ENCODE data around the gene KIR2DL4.
"Not testable (repeated sequence)": the region's sequence is repeated elsewhere in the genome, so short reads cannot be mapped to it uniquely, and the experiment has no call there.

KIR2DL4 gene

GRCh38 chr19:54835126-54835525 lies 31.7 kb downstream of the KIR2DL4 start:
- not testable (repeated sequence) for H3K27me3 ChIP-seq (ENCODE audit: control insufficient read depth, insufficient read depth, low read length); H3K36me3 ChIP-seq (ENCODE audit: control insufficient read depth, insufficient read depth, low read length); H3K4me3 ChIP-seq (ENCODE audit: low read depth, low read length); H3K4me1 ChIP-seq (ENCODE audit: control insufficient read depth, insufficient read depth, low read length); H3K27ac ChIP-seq (ENCODE audit: low read depth, low read length); H3K9ac ChIP-seq (ENCODE audit: low read length)
- peaks cover 16% of the 10 kb centered on the region; the same call in 1 of the 2 replicates for H3K9me3 ChIP-seq (ENCODE audit: control insufficient read depth, insufficient read depth, low read depth, low read length)

- H3K36me3 ChIP-seq (ENCODE audit: control insufficient read depth, insufficient read depth, low read length); H3K4me3 ChIP-seq (ENCODE audit: low read depth, low read length); H3K9me3 ChIP-seq (ENCODE audit: control insufficient read depth, insufficient read depth, low read depth, low read length); H3K27me3 ChIP-seq (ENCODE audit: control insufficient read depth, insufficient read depth, low read length); H3K4me1 ChIP-seq (ENCODE audit: control insufficient read depth, insufficient read depth, low read length); H3K9ac ChIP-seq (ENCODE audit: low read length); H3K27ac ChIP-seq (ENCODE audit: low read depth, low read length): not testable (repeated sequence)
Observed at GRCh38 chr19:54837522-54837921, 34.1 kb downstream of the KIR2DL4 start.

GRCh38 chr19:54843171-54843570 lies 39.8 kb downstream of the KIR2DL4 start:
- not testable (repeated sequence) for H3K9ac ChIP-seq (ENCODE audit: low read length); H3K4me1 ChIP-seq (ENCODE audit: control insufficient read depth, insufficient read depth, low read length); H3K27ac ChIP-seq (ENCODE audit: low read depth, low read length)

GRCh38 chr19:54850061-54850640 lies 46.7 kb downstream of the KIR2DL4 start, which contains the start of gene KIR3DL2:
KIR3DL2 (plus strand) TSS chr19:54850443; CDS start chr19:54850476, 33 bp downstream.
- not testable (repeated sequence) for H3K36me3 ChIP-seq (ENCODE audit: control insufficient read depth, insufficient read depth, low read length); H3K27ac ChIP-seq (ENCODE audit: low read depth, low read length); H3K9ac ChIP-seq (ENCODE audit: low read length); H3K4me1 ChIP-seq (ENCODE audit: control insufficient read depth, insufficient read depth, low read length); H3K4me3 ChIP-seq (ENCODE audit: low read depth, low read length); H3K27me3 ChIP-seq (ENCODE audit: control insufficient read depth, insufficient read depth, low read length)
- H3K9me3 ChIP-seq (ENCODE audit: control insufficient read depth, insufficient read depth, low read depth, low read length), result peaks cover 44% of the 10 kb centered on the region; the same call in 1 of the 2 replicates

More at GRCh38 chr19:54843171-54843570, 39.8 kb downstream of the KIR2DL4 start:
- H3K27me3 ChIP-seq (ENCODE audit: control insufficient read depth, insufficient read depth, low read length); H3K36me3 ChIP-seq (ENCODE audit: control insufficient read depth, insufficient read depth, low read length); H3K4me3 ChIP-seq (ENCODE audit: low read depth, low read length): not testable (repeated sequence)
- peaks cover 16% of the 10 kb centered on the region; the same call in 1 of the 2 replicates for H3K9me3 ChIP-seq (ENCODE audit: control insufficient read depth, insufficient read depth, low read depth, low read length)

GRCh38 chr19:54850930-54851329 lies 47.5 kb downstream of the KIR2DL4 start:
- H3K9me3 ChIP-seq (ENCODE audit: control insufficient read depth, insufficient read depth, low read depth, low read length), result peaks cover 48% of the 10 kb centered on the region; the same call in 1 of the 2 replicates
- no peaks in the 10 kb centered on the region for H3K36me3 ChIP-seq (ENCODE audit: control insufficient read depth, insufficient read depth, low read length)
- no peaks in the 10 kb centered on the region for H3K4me1 ChIP-seq (ENCODE audit: control insufficient read depth, insufficient read depth, low read length)
- H3K4me3 ChIP-seq (ENCODE audit: low read depth, low read length), result no peak overlapping the region
- no peak overlapping the region for H3K9ac ChIP-seq (ENCODE audit: low read length)
- no peak overlapping the region for H3K27ac ChIP-seq (ENCODE audit: low read depth, low read length)
- H3K27me3 ChIP-seq (ENCODE audit: control insufficient read depth, insufficient read depth, low read length), result peaks cover 11% of the 10 kb centered on the region; the same call in 1 of the 2 replicates

GRCh38 chr19:54851353-54851752 lies 47.9 kb downstream of the KIR2DL4 start:
- Histone ChIP-seq H3K4me1 (ENCODE audit: control insufficient read depth, insufficient read depth, low read length) (no peaks in the 10 kb centered on the region), H3K4me3 (ENCODE audit: low read depth, low read length) (no peak overlapping the region), H3K36me3 (ENCODE audit: control insufficient read depth, insufficient read depth, low read length) (no peaks in the 10 kb centered on the region), H3K27me3 (ENCODE audit: control insufficient read depth, insufficient read depth, low read length) (peaks cover 12% of the 10 kb centered on the region; the same call in 1 of the 2 replicates), H3K9ac (ENCODE audit: low read length) (no peak overlapping the region), H3K27ac (ENCODE audit: low read depth, low read length) (no peak overlapping the region), H3K9me3 (ENCODE audit: control insufficient read depth, insufficient read depth, low read depth, low read length) (peaks cover 47% of the 10 kb centered on the region; the same call in 1 of the 2 replicates)

DNA sequence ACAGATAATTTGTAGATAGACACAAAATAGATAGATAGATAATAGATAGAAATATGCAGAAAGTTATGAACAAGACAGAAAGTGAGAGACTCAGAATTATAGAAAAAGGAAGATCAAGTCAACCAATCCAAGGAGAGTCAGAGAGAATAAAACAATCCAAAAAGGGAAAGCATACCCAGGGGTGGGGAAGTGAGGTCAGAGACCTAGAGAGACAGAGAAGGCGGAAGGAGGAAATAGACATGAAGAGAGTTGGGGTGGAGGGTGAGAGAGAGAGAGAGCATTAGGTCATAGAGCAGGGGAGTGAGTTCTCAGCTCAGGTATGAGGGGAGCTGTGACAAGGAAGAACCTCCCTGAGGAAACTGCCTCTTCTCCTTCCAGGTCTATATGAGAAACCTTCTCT lies 51.8 kb downstream of the KIR2DL4 start:
- not testable (repeated sequence) for H3K4me3 ChIP-seq (ENCODE audit: low read depth, low read length); H3K4me1 ChIP-seq (ENCODE audit: control insufficient read depth, insufficient read depth, low read length); H3K9ac ChIP-seq (ENCODE audit: low read length); H3K27ac ChIP-seq (ENCODE audit: low read depth, low read length); H3K36me3 ChIP-seq (ENCODE audit: control insufficient read depth, insufficient read depth, low read length)
- Histone ChIP-seq H3K27me3 (ENCODE audit: control insufficient read depth, insufficient read depth, low read length) (peaks cover 20% of the 10 kb centered on the region; the same call in 1 of the 2 replicates), H3K9me3 (ENCODE audit: control insufficient read depth, insufficient read depth, low read depth, low read length) (peaks cover 32% of the 10 kb centered on the region; the same call in 1 of the 2 replicates)

DNA sequence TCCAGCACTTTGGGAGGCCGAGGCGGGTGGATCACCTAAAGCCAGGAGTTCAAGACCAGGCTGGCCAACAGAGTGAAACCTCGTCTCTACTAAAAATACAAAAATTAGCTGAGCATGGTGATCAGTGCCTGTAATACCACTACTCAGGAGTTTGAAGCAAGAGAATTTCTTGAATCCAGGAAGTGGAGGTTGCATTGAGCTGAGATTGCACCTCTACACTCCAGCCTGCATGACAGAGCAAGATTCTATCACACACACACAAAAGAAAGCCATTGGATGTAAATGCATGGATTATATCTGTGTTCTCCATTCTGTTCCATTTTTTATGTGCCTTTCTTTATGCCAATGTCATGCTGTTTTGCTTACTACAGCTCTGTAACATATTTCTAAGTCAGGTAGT lies 55.1 kb downstream of the KIR2DL4 start:
- not testable (repeated sequence) for H3K36me3 ChIP-seq (ENCODE audit: control insufficient read depth, insufficient read depth, low read length); H3K4me1 ChIP-seq (ENCODE audit: control insufficient read depth, insufficient read depth, low read length); H3K27ac ChIP-seq (ENCODE audit: low read depth, low read length); H3K4me3 ChIP-seq (ENCODE audit: low read depth, low read length); H3K9ac ChIP-seq (ENCODE audit: low read length)
- peaks cover 16% of the 10 kb centered on the region; the same call in 1 of the 2 replicates for H3K9me3 ChIP-seq (ENCODE audit: control insufficient read depth, insufficient read depth, low read depth, low read length)
- H3K27me3 ChIP-seq (ENCODE audit: control insufficient read depth, insufficient read depth, low read length), result peaks cover 21% of the 10 kb centered on the region; the same call in 1 of the 2 replicates

DNA sequence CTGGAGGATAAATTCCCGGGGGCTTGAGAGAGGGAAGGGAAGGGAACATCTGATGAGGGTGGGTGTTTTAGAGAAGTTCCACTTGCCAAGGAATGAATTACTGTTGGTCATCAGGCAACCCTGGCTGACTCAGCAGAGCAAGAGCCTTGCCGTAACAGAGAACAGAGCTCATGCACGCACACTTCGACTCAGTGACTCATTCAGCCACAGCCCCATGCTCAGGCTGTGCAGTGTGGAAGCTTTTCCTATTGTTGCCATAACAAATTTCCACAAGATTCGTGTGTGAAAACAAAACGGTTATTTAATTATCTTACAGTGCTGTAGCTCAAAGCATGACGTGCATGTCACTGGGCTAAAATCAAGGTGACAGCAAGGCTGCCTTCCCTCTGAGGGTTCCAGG lies 56.0 kb downstream of the KIR2DL4 start:
- H3K9ac ChIP-seq (ENCODE audit: low read length); H3K9me3 ChIP-seq (ENCODE audit: control insufficient read depth, insufficient read depth, low read depth, low read length); H3K27ac ChIP-seq (ENCODE audit: low read depth, low read length); H3K4me3 ChIP-seq (ENCODE audit: low read depth, low read length); H3K4me1 ChIP-seq (ENCODE audit: control insufficient read depth, insufficient read depth, low read length); H3K36me3 ChIP-seq (ENCODE audit: control insufficient read depth, insufficient read depth, low read length): not testable (repeated sequence)
- H3K27me3 ChIP-seq (ENCODE audit: control insufficient read depth, insufficient read depth, low read length), result peaks cover 21% of the 10 kb centered on the region; the same call in 1 of the 2 replicates

- not testable (repeated sequence) for H3K9me3 ChIP-seq (ENCODE audit: control insufficient read depth, insufficient read depth, low read depth, low read length); H3K4me1 ChIP-seq (ENCODE audit: control insufficient read depth, insufficient read depth, low read length); H3K27ac ChIP-seq (ENCODE audit: low read depth, low read length); H3K36me3 ChIP-seq (ENCODE audit: control insufficient read depth, insufficient read depth, low read length); H3K9ac ChIP-seq (ENCODE audit: low read length); H3K4me3 ChIP-seq (ENCODE audit: low read depth, low read length)
- peaks cover 33% of the 10 kb centered on the region; the same call in 1 of the 2 replicates for H3K27me3 ChIP-seq (ENCODE audit: control insufficient read depth, insufficient read depth, low read length)
Observed at GRCh38 chr19:54863459-54863858, 60.0 kb downstream of the KIR2DL4 start.

Measured in HUES6 (cell line).